Measurements from ENCODE around the gene USP20.

USP20 gene

GRCh38 chr9:129876815-129877214 is 41.6 kb downstream of the USP20 start:
- no peak for TF ChIP-seq ZFX (IDR thresholded peaks at IDR 0.05)
- no peak for TF ChIP-seq CTCF (conservative IDR thresholded peaks at IDR 0.05)
- no peak overlapping the region for H3K27ac ChIP-seq

- H3K27ac ChIP-seq = no peak overlapping the region
- TF ChIP-seq CTCF (conservative IDR thresholded peaks at IDR 0.05) (no peak), ZFX (IDR thresholded peaks at IDR 0.05) (no peak)
Measured at GRCh38 chr9:129878291-129878690, 43.0 kb downstream of the USP20 start.

- no peak overlapping the region for H3K27ac ChIP-seq
- no peak for TF ChIP-seq ZFX (IDR thresholded peaks at IDR 0.05)
- no peak for TF ChIP-seq CTCF (conservative IDR thresholded peaks at IDR 0.05)
Measured at GRCh38 chr9:129879103-129879699, 43.9 kb downstream of the USP20 start.

- TF ChIP-seq CTCF (conservative IDR thresholded peaks at IDR 0.05) = no peak
- H3K27ac ChIP-seq = no peak overlapping the region
Measured at GRCh38 chr9:129879991-129880653, 44.9 kb downstream of the USP20 start.

GRCh38 chr9:129880654-129881546 is 45.6 kb downstream of the USP20 start:
- TF ChIP-seq ZFX (IDR thresholded peaks at IDR 0.05) (no peak), CTCF (conservative IDR thresholded peaks at IDR 0.05) (no peak)
- H3K27ac ChIP-seq = no peak overlapping the region

GRCh38 chr9:129881547-129882324 is 46.5 kb downstream of the USP20 start:
- TF ChIP-seq ZFX (IDR thresholded peaks at IDR 0.05) (no peak), CTCF (conservative IDR thresholded peaks at IDR 0.05) (no peak)
- no peak overlapping the region for H3K27ac ChIP-seq

Measured in C4-2B (cell line).